UCSD-AML1 (cell line): ENCODE data around the gene RAPGEF6.
"Not testable (repeated sequence)": the region's sequence is repeated elsewhere in the genome, so short reads cannot be mapped to it uniquely, and the experiment has no call there.

Source experiments
- DNase-seq: peaks from one replicate; lab custom pipeline; 2025; ENCODE audit not compliant: unreplicated experiment; lab: John Stamatoyannopoulos, UW

Gene RAPGEF6

GRCh38 chr5:131505237-131505908 is 129.7 kb downstream of the RAPGEF6 start:
- no peak for DNase-seq

GRCh38 chr5:131496400-131496713 is 138.7 kb downstream of the RAPGEF6 start:
- DNase-seq: no peak

GRCh38 chr5:131495536-131496399 is 139.3 kb downstream of the RAPGEF6 start:
- no peak for DNase-seq

GRCh38 chr5:131491749-131492148 is 143.3 kb downstream of the RAPGEF6 start:
- no peak for DNase-seq

GRCh38 chr5:131488463-131488862 is 146.6 kb downstream of the RAPGEF6 start:
- DNase-seq: no peak

- DNase-seq: not testable (repeated sequence)
These were observed 147.7 kb downstream of the RAPGEF6 start for GRCh38 chr5:131487371-131487770.

- no peak for DNase-seq
These were observed 152.4 kb downstream of the RAPGEF6 start for GRCh38 chr5:131482617-131483016.

GRCh38 chr5:131481569-131481968 is 153.5 kb downstream of the RAPGEF6 start:
- no peak for DNase-seq

GRCh38 chr5:131475541-131475941 is 159.5 kb downstream of the RAPGEF6 start:
- DNase-seq: no peak

GRCh38 chr5:131473731-131474130 is 161.3 kb downstream of the RAPGEF6 start:
- DNase-seq: no peak

GRCh38 chr5:131466171-131466766 is 168.8 kb downstream of the RAPGEF6 start:
- no peak for DNase-seq

- DNase-seq: no peak
These were observed 171.4 kb downstream of the RAPGEF6 start for GRCh38 chr5:131463656-131464055.

GRCh38 chr5:131462454-131462853 is 172.6 kb downstream of the RAPGEF6 start:
- DNase-seq: no peak

- DNase-seq: no peak
These were observed 173.3 kb downstream of the RAPGEF6 start for GRCh38 chr5:131461742-131462141.

GRCh38 chr5:131460867-131461572 is 174.0 kb downstream of the RAPGEF6 start:
- DNase-seq: no peak

- no peak for DNase-seq
These were observed 174.9 kb downstream of the RAPGEF6 start for GRCh38 chr5:131460133-131460532.

- DNase-seq: no peak
These were observed 175.8 kb downstream of the RAPGEF6 start for GRCh38 chr5:131459216-131459615.

- no peak for DNase-seq
These were observed 177.8 kb downstream of the RAPGEF6 start for GRCh38 chr5:131457193-131457592.

GRCh38 chr5:131450941-131451340 is 184.1 kb downstream of the RAPGEF6 start:
- DNase-seq: no peak

GRCh38 chr5:131441184-131441583 is 193.8 kb downstream of the RAPGEF6 start:
- no peak for DNase-seq

- no peak for DNase-seq
These were observed 198.9 kb downstream of the RAPGEF6 start for GRCh38 chr5:131436081-131436480.
